Type B pancreatic cell (in vitro differentiated cells): ENCODE measurements around the gene OR10AD1. TPM values are rescaled to one million over a fixed set of nuclear protein-coding genes. Genes with fewer than 3 reads are reported as not detected.
A peak's percentile ranks its signal among the peaks of the same experiment; 100 is the strongest.
"Not testable (repeated sequence)": the region's sequence is repeated elsewhere in the genome, so short reads cannot be mapped to it uniquely, and the experiment has no call there.

Experiments
- DNase-seq: peaks from one replicate; pipeline ENCODE4 v3.0.0; 2021; ENCODE audit warnings: mixed read lengths; ENCODE audit not compliant: unreplicated experiment; ENCODE audit errors: extremely low spot score
- H3K27ac Mint-ChIP-seq: 2 replicates; pipeline ENCODE4 v1.8.0; 2021; ENCODE audit warnings: mild to moderate bottlenecking, mixed read lengths
- H3K27me3 Mint-ChIP-seq: 2 replicates; pipeline ENCODE4 v1.8.0; 2021; ENCODE audit warnings: mixed read lengths
- H3K36me3 Mint-ChIP-seq: 2 replicates; pipeline ENCODE4 v1.8.0; 2021; ENCODE audit warnings: mixed read lengths
- H3K4me1 Mint-ChIP-seq: one replicate; pipeline ENCODE4 v1.8.0; 2021; ENCODE audit warnings: mixed read lengths; ENCODE audit not compliant: unreplicated experiment
- H3K4me3 Mint-ChIP-seq: 2 replicates; pipeline ENCODE4 v1.8.0; 2021; ENCODE audit warnings: mild to moderate bottlenecking, mixed read lengths
- H3K9me3 Mint-ChIP-seq: 2 replicates; pipeline ENCODE4 v1.8.0; 2021; ENCODE audit warnings: mixed read lengths
- total RNA-seq: library from RNA; stranded (reverse); gene quantifications from 2 replicates; pipeline ENCODE4 v1.2.1, GENCODE V29; 2021; ENCODE audit warnings: low replicate concordance
- TF ChIP-seq, protein P1 (sequence below): fragments of 200-600 bp; sonication (generic); conservative IDR thresholded peaks from 2 replicates; pipeline ENCODE4 v1.5.0; 2021; ENCODE audit warnings: antibody characterized with exemption, mild to moderate bottlenecking

The OR10AD1 gene
- total RNA-seq, 1 donor from 2014 or later = not detected

DNA sequence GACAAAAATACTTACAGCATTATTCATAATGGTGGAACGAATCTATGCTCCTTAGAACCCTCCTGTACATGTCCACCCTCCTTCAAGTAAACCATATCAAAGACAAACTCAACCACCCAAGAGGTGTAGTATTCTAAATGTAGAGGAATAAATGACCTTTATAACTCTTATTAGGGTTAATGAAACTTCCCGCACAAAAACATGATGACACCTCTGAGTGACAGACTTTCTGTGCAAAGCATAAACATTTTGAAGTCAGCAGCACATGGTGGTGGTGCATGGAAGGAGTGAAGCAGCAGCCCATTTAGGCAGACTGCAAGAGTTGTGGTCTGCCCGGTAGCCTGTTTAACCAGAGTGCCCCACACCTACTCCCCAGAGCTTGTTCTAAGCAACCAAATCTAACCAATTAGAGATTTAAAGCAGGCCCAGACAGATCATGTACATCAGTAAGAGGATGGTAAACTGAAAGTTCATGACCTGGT lies 45.2 kb downstream of the OR10AD1 start:
- Mint-ChIP-seq H3K9me3 (no peaks in the 10 kb centered on the region), H3K27me3 (no peaks in the 10 kb centered on the region), H3K36me3 (peaks cover 5% of the 10 kb centered on the region), H3K4me1 (peaks cover 11% of the 10 kb centered on the region), H3K27ac (peak overlapping the region; percentile 96), H3K4me3 (peak overlapping the region; percentile 97)
- TF ChIP-seq, protein P1, sequence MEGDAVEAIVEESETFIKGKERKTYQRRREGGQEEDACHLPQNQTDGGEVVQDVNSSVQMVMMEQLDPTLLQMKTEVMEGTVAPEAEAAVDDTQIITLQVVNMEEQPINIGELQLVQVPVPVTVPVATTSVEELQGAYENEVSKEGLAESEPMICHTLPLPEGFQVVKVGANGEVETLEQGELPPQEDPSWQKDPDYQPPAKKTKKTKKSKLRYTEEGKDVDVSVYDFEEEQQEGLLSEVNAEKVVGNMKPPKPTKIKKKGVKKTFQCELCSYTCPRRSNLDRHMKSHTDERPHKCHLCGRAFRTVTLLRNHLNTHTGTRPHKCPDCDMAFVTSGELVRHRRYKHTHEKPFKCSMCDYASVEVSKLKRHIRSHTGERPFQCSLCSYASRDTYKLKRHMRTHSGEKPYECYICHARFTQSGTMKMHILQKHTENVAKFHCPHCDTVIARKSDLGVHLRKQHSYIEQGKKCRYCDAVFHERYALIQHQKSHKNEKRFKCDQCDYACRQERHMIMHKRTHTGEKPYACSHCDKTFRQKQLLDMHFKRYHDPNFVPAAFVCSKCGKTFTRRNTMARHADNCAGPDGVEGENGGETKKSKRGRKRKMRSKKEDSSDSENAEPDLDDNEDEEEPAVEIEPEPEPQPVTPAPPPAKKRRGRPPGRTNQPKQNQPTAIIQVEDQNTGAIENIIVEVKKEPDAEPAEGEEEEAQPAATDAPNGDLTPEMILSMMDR = no peak
- no peak for DNase-seq

DNA sequence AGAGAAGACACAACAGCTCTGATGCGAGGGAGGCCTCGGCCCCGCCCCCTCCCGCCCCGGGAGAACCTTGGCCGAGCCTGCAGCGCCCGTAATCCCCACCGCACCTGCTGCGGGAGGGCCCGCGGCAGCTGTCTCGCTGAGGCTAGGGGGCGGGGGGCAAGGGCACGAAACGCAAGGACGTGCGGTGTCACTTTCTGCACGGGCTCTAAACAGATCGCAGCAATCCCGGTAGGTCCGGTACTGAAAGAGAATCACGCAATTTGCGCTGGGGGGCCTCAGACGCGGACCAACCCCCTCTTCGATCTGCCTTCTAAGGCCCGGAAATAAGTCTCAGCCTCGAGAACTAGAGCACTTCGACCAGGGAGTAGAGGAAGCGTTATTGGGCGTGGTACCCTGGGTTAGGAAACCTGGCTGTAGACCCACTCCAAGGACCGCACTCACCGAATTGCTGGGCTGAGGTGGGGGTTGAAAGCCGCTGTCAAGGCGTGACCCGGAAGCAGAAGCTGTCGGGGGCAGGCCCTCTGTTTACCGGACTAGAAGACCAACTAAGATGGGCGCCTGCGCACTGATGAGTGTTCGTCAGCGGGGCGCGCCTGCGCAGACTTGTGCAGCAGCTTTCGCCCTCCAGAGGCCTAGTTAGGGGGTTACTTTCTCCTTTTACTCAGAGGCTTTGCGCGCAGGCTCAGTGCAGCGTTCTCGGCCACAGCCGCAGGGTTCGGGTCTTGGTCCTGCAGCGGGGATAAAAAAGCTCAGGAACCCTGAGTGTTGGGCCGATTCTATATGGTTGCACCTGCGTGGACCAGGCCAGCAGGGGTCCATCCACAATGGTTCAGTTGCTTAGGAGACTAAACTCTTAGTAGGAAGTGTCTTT lies 45.8 kb downstream of the OR10AD1 start, which contains the start of gene ASB8:
Gene ASB8, minus strand, starts transcription at position 498 of the 871 bp plus-strand sequence. CDS start 4,019 bp downstream, outside the sequence.
- Mint-ChIP-seq H3K36me3 (peaks cover 5% of the 10 kb centered on the region), H3K9me3 (no peaks in the 10 kb centered on the region), H3K27ac (peak within 1 kb of the TSS; percentile 96), H3K4me1 (peaks cover 11% of the 10 kb centered on the region), H3K27me3 (no peaks in the 10 kb centered on the region), H3K4me3 (peak within 1 kb of the TSS; percentile 97)
- TF ChIP-seq, protein P1 = peak; percentile 59
- peak; percentile 98 for DNase-seq

DNA sequence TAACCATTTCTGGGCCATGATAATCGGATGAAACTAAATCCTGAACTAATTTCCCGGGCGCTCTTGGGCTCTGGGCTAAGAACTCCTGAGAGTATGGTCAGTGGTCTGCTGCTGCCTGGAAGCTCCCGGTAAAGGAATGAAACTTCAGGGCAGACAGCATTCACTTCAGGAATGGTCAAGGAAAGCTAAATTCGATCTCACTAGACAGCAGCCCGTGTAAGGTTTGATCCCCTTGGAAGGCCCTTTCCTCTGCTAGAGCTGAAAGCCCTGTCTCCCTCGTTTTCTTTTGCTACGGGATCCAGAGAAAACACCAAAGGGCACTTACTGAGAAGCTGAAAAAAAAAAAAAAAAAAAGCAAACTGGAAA lies 46.5 kb downstream of the OR10AD1 start:
- Mint-ChIP-seq H3K4me1 (peaks cover 11% of the 10 kb centered on the region), H3K27me3 (no peaks in the 10 kb centered on the region), H3K4me3 (peak overlapping the region; percentile 97), H3K36me3 (peaks cover 5% of the 10 kb centered on the region), H3K27ac (peak overlapping the region; percentile 96), H3K9me3 (no peaks in the 10 kb centered on the region)
- TF ChIP-seq, protein P1 = no peak
- DNase-seq = no peak

DNA sequence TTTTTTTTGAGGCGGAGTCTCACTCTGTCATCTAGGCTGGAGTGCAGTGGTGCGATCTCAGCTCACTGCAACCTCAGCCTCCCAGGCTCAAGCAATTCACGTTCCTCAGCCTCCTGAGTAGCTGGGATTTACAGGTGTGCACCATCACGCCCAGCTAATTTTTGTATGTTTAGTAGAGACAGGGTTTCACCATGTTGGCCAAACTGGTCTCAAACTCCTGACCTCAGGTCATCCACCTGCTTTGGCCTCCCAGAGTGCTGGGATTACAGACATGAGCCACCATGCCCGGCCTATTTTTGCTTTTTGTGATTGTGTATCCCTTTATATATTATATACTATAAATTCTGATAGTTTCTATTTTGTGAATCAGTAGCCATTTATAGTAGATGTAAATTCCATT lies 47.3 kb downstream of the OR10AD1 start:
- H3K9me3 Mint-ChIP-seq, H3K27ac Mint-ChIP-seq, DNase-seq, H3K27me3 Mint-ChIP-seq, H3K36me3 Mint-ChIP-seq: not testable (repeated sequence)
- Mint-ChIP-seq H3K4me1 (peaks cover 11% of the 10 kb centered on the region), H3K4me3 (peak overlapping the region; percentile 97)

Other genes with a start within 250 kb of the OR10AD1 start
- gene TMEM106C, start 239.7 kb downstream of the OR10AD1 start, total RNA-seq = 76.7 and 77.1 TPM in 2 replicates
- gene COL2A1, start 198.8 kb downstream of the OR10AD1 start, total RNA-seq = 195 and 227 TPM in 2 replicates
- 25.0 and 32.0 TPM in 2 replicates for gene SENP1, start 97.2 kb downstream of the OR10AD1 start, total RNA-seq
- 99.0 and 119 TPM in 2 replicates for gene PFKM, start 83.9 kb downstream of the OR10AD1 start, total RNA-seq
- 27.0 and 29.5 TPM in 2 replicates for gene ASB8, start 45.8 kb downstream of the OR10AD1 start, total RNA-seq
- 0.98 and 2.4 TPM in 2 replicates for gene CCDC184, start 19.6 kb downstream of the OR10AD1 start, total RNA-seq
- 9.5 and 19.4 TPM in 2 replicates for gene ZNF641, start 147.6 kb upstream of the OR10AD1 start, total RNA-seq